Measurements from ENCODE around the gene MYRIP. TPM values are rescaled to one million over a fixed set of nuclear protein-coding genes. Genes with fewer than 3 reads are reported as not detected.

MYRIP gene
- polyA plus RNA-seq, 1 of the 3 experiments (the other 2 are of a cell fraction): 1.2 TPM

- Histone ChIP-seq H3K9ac (no peak overlapping the region), H3F3A (replicated peaks; ENCODE audit: insufficient read depth) (no peaks in the 10 kb centered on the region), H4K20me1 (ENCODE audit: insufficient read depth) (no peaks in the 10 kb centered on the region), H3K4me1 (ENCODE audit: control insufficient read depth in 1 of 2, insufficient read depth in 2 of 2, low read depth in 1 of 2, low read length in 1 of 2) (peaks cover 0 to 8% of the 10 kb centered on the region in 2 experiments; a peak in 1 of 4 replicates), H3K27ac (ENCODE audit: low read depth in 2 of 2, low read length in 1 of 2) (no peak overlapping the region), H2AFZ (ENCODE audit: low read depth) (no peak overlapping the region), H3K36me3 (replicated peaks in 1 of 2; ENCODE audit: control insufficient read depth in 1 of 2, insufficient read depth in 2 of 2, low read length in 1 of 2) (no peaks in the 10 kb centered on the region), H3K27me3 (ENCODE audit: insufficient read depth) (no peaks in the 10 kb centered on the region), H3K4me3 (ENCODE audit: low read depth in 2 of 2, low read length in 1 of 2) (no peak overlapping the region), H3K9me3 (no peaks in the 10 kb centered on the region), H3K79me2 (ENCODE audit: insufficient read depth) (no peaks in the 10 kb centered on the region), H3K9me2 (no peaks in the 10 kb centered on the region), H3K4me2 (no peak overlapping the region)
- CTCF ChIA-PET: no interaction called here
- TF ChIP-seq NFIC (IDR thresholded peaks at IDR 0.05; ENCODE audit: borderline replicate concordance) (no peak), USF1 (IDR thresholded peaks at IDR 0.05; ENCODE audit: borderline replicate concordance, low read depth) (no peak), IRF3 (IDR thresholded peaks at IDR 0.05; ENCODE audit: low read depth, low read length) (no peak), EP300 (IDR thresholded peaks at IDR 0.05; ENCODE audit: borderline replicate concordance in 1 of 2, low read depth in 1 of 2, low read length in 1 of 2) (no peak), SIN3A (IDR thresholded peaks at IDR 0.05; ENCODE audit: borderline replicate concordance, low read depth, low read length) (no peak), FOSL2 (IDR thresholded peaks at IDR 0.05; ENCODE audit: borderline replicate concordance, low read depth) (no peak), CHD2 (IDR thresholded peaks at IDR 0.05; ENCODE audit: low read length, partially characterized antibody) (no peak), RFX5 (IDR thresholded peaks at IDR 0.05; ENCODE audit: low read length) (no peak), TEAD4 (IDR thresholded peaks at IDR 0.05; ENCODE audit: borderline replicate concordance, insufficient read depth) (no peak), MXI1 (IDR thresholded peaks at IDR 0.05; ENCODE audit: low read depth, low read length) (no peak), ZBTB33 (IDR thresholded peaks at IDR 0.05; ENCODE audit: borderline replicate concordance, low read depth) (no peak), GATA2 (CRISPR knock-in tag; IDR thresholded peaks at IDR 0.05) (no peak), RCOR1 (IDR thresholded peaks at IDR 0.05; ENCODE audit: low read length) (no peak), TAF1 (IDR thresholded peaks at IDR 0.05; ENCODE audit: borderline replicate concordance, low read depth, low read length) (no peak), JUND (IDR thresholded peaks at IDR 0.05) (no peak), POLR2AphosphoS5 (IDR thresholded peaks at IDR 0.05; ENCODE audit: low read depth, low read length) (no peak), RXRA (IDR thresholded peaks at IDR 0.05; ENCODE audit: borderline replicate concordance, low read depth) (no peak), REST (IDR thresholded peaks at IDR 0.05; ENCODE audit: low read depth, low read length) (no peak)
- 63% methylated on average over 5 of the region's 5 CpGs for WGBS (ENCODE audit: low lambda C conversion rate)
- DNase-seq: no peak
- POLR2A ChIA-PET: no interaction called here
These were observed 125.3 kb downstream of the MYRIP start for GRCh38 chr3:39934696-39935095.

All from SK-N-SH (cell line).